ENCODE results near the gene EP400.
"Not testable (repeated sequence)": the region's sequence is repeated elsewhere in the genome, so short reads cannot be mapped to it uniquely, and the experiment has no call there.

Gene EP400

GRCh38 chr12:132079200-132079599 lies 129.5 kb downstream of the EP400 start:
- in situ Hi-C loops (cut with HindIII; ENCODE audit: low sequenced_read_pairs): no loop called here

- in situ Hi-C loops (cut with HindIII; ENCODE audit: low sequenced_read_pairs): no loop called here
Measured at GRCh38 chr12:132079695-132080094, 130.0 kb downstream of the EP400 start.

- in situ Hi-C loops (cut with HindIII; ENCODE audit: low sequenced_read_pairs): not testable (repeated sequence)
Measured at GRCh38 chr12:132080515-132080914, 130.8 kb downstream of the EP400 start.

GRCh38 chr12:132081423-132081822 lies 131.7 kb downstream of the EP400 start:
- in situ Hi-C loops (cut with HindIII; ENCODE audit: low sequenced_read_pairs): no loop called here

- in situ Hi-C loops (cut with HindIII; ENCODE audit: low sequenced_read_pairs): no loop called here
Measured at GRCh38 chr12:132083614-132083940, 133.8 kb downstream of the EP400 start.

- in situ Hi-C loops (cut with HindIII; ENCODE audit: low sequenced_read_pairs): no loop called here
Measured at GRCh38 chr12:132083941-132084620, 134.3 kb downstream of the EP400 start.

- in situ Hi-C loops (cut with HindIII; ENCODE audit: low sequenced_read_pairs): no loop called here
Measured at GRCh38 chr12:132084621-132085290, 135.0 kb downstream of the EP400 start.

GRCh38 chr12:132085291-132085635 lies 135.5 kb downstream of the EP400 start:
- in situ Hi-C loops (cut with HindIII; ENCODE audit: low sequenced_read_pairs): no loop called here

- in situ Hi-C loops (cut with HindIII; ENCODE audit: low sequenced_read_pairs): no loop called here
Measured at GRCh38 chr12:132089407-132089910, 139.7 kb downstream of the EP400 start.

- in situ Hi-C loops (cut with HindIII; ENCODE audit: low sequenced_read_pairs): no loop called here
Measured at GRCh38 chr12:132094269-132094891, 144.6 kb downstream of the EP400 start.

GRCh38 chr12:132095520-132096409 lies 146.0 kb downstream of the EP400 start:
- in situ Hi-C loops (cut with HindIII; ENCODE audit: low sequenced_read_pairs): no loop called here

- in situ Hi-C loops (cut with HindIII; ENCODE audit: low sequenced_read_pairs): no loop called here
Measured at GRCh38 chr12:132099739-132100138, 150.0 kb downstream of the EP400 start.

GRCh38 chr12:132100306-132101065 lies 150.7 kb downstream of the EP400 start:
- in situ Hi-C loops (cut with HindIII; ENCODE audit: low sequenced_read_pairs): no loop called here

- in situ Hi-C loops (cut with HindIII; ENCODE audit: low sequenced_read_pairs): no loop called here
Measured at GRCh38 chr12:132102297-132102696, 152.6 kb downstream of the EP400 start.

GRCh38 chr12:132103072-132103471 lies 153.3 kb downstream of the EP400 start:
- in situ Hi-C loops (cut with HindIII; ENCODE audit: low sequenced_read_pairs): not testable (repeated sequence)

- in situ Hi-C loops (cut with HindIII; ENCODE audit: low sequenced_read_pairs): no loop called here
Measured at GRCh38 chr12:132103542-132104308, 154.0 kb downstream of the EP400 start.

GRCh38 chr12:132105467-132105866 lies 155.7 kb downstream of the EP400 start:
- in situ Hi-C loops (cut with HindIII; ENCODE audit: low sequenced_read_pairs): no loop called here

GRCh38 chr12:132106921-132107320 lies 157.2 kb downstream of the EP400 start:
- in situ Hi-C loops (cut with HindIII; ENCODE audit: low sequenced_read_pairs): no loop called here

GRCh38 chr12:132108211-132108832 lies 158.6 kb downstream of the EP400 start:
- in situ Hi-C loops (cut with HindIII; ENCODE audit: low sequenced_read_pairs): no loop called here
